KOPT-K1 (cell line): Measurements from ENCODE around the gene CABLES1.

ENCODE experiments used
- H3K27ac ChIP-seq: fragments of 200-600 bp; sonication (generic); 2 replicates; pipeline ENCODE4 v1.5.1; 2016; ENCODE audit warnings: antibody characterized with exemption, mild to moderate bottlenecking, low read depth, low read length; ENCODE audit not compliant: poor library complexity, severe bottlenecking
- H3K36me3 ChIP-seq: fragments of 200-600 bp; sonication (generic); 2 replicates; pipeline ENCODE4 v1.5.1; 2017; ENCODE audit warnings: antibody characterized with exemption, mild to moderate bottlenecking, low read length, moderate library complexity; ENCODE audit not compliant: insufficient read depth
- H3K9me3 ChIP-seq: fragments of 200-600 bp; sonication (generic); 2 replicates; pipeline ENCODE4 v1.5.1; 2017; ENCODE audit warnings: antibody characterized with exemption, low read length, mild to moderate bottlenecking; ENCODE audit not compliant: insufficient read depth, poor library complexity, severe bottlenecking

CABLES1 gene

DNA sequence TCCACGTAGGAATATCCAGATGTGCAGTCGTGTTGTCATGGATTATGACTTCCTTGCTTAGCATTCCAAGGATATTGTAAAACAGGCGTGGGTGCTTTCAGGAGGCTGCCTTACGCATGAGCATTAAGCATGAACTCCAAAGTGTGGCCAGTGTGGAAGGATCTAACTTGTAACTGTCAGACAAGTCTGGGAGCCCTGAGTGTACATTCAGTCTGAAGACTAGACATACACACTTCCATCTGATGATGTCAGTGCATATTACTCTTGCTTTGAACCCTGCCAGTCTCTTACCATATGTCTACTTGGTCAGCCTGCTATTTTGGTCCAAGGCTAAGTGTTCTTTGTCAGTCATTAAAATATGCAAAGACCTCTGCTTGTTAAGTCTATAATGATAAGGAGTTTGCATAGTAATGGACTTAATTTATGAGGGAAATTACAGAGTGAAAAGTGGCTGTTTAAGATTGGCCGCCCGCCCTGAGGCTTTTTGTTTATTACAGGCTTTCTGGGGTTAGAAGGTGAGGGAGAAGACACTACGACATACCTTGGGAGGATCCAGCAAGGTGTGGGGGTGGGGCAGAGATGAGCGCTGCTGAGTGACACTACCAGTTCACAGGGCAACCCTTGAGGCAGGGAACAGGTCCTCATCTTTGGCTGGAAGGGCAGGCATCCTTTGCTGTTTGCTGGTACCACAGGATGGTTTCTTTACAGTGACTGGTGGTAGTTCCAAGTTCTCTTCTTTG, 48.3 kb downstream of the CABLES1 start:
- no peaks in the 10 kb centered on the region for H3K36me3 ChIP-seq
- no peak overlapping the region for H3K27ac ChIP-seq
- H3K9me3 ChIP-seq = no peaks in the 10 kb centered on the region

DNA sequence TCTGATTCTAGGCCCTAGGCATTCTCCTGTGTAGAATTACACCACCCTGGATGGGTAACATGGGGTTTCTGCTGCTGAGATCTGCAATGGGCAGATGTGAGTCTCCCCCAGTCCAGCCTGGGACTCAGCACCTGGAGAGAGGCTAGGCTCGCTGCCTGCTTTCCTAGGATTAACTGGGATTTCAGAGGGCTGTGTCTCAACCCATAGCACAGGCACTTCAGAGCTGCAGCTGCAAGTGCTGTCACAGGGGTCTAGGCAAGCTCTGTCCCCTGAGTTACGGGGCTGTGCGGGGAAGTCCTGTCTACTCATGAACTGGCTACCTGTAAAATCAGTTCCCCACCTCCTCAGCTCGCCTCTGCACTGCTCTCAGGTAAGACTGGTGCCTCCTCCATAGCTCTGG, 51.5 kb downstream of the CABLES1 start:
- H3K36me3 ChIP-seq = no peaks in the 10 kb centered on the region
- no peak overlapping the region for H3K27ac ChIP-seq
- no peaks in the 10 kb centered on the region for H3K9me3 ChIP-seq

DNA sequence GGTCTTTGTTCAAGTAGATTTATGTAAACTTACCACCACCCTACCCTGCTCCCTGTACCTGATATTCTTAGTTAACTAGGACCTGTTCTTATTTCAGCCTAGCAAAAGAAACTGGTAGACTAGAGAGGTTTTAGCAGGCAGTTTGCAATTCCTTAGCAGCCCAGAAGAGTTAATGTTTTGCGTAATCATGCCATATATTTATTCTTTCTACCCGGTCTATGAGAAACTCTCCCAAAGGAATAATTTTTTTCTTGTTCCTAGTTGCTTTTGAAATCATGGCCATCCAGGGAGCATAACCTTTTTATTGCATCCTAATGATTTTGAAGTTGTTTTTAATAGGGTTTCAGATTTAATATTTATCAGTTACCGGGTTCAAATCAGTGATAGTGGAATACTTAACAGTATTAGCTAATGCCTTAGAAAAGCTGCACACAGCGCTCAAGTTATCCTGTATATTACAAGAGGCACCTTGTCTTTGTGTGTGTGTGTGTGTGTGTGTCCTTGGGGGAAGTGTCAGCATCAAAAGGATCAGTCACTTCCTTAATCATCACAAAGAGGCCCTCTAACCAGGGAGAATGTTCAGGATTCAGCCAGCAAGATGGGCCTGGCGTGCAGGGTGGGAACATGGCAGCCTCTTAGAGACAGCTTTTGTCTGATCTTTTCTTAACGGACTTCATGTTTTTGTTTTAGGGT, 52.9 kb downstream of the CABLES1 start:
- Histone ChIP-seq H3K27ac (no peak overlapping the region), H3K9me3 (no peaks in the 10 kb centered on the region), H3K36me3 (no peaks in the 10 kb centered on the region)

DNA sequence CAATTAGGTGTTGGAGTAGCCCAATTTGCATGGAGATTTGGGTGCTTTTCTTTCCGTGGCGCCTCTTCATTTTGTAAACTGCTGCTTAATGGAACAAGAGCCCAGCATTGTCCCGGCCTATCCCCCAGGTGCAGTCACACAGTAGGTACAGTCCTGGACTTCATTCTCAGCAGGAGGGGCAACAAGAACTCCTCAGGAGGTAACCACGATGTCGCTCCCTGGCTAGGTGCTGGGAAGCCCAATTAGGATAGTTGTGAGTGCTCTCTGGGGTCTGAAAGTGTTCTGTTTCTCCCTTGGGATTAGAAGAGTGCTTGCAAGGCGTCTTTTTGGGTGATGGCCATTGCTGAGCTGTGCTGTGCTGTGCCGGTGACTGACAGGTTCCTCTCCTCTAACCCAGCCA, 53.8 kb downstream of the CABLES1 start:
- Histone ChIP-seq H3K9me3 (no peaks in the 10 kb centered on the region), H3K27ac (no peak overlapping the region), H3K36me3 (no peaks in the 10 kb centered on the region)

DNA sequence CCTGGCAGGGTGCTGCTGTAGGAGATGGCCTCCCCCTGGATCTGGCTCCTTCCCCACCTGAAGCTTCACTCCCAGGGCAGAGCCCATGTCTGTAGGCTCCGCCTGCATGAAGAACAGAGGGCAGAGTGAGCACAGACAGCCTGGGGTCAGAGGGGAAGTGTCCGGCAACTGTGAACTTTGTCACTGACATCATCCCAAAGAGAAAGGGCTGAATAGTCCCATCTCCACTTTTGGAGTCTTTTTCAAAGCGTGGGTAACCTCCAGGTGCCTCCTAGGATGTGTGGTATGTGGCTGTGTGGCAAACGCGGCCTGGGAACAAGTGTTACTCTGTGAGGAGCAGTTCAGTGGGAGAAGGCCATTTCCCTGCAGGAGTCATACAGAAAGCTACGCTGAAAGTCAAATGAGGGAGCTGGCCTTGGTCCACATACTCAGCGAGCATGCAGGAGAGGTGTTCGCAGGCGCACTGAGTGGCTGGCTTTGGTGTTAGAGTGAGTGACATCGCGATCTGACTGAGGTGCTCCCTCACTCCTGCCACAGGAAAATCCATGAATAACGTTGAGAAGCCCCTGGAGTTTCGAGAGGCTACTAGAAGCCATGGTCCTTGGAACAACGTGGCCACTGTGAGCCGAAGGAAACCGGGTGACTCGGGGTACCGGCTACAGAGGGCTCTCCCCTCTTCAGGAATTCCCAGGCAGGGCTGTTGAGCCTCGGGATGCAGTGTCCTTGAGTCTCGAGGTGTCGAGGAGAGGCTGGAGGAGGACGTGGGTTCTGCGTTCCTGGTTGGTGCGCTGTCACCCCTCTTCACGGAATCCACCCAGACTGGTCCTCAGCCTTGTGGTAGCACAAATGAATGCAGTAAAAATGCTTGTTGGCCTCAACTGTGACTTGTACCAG, 54.7 kb downstream of the CABLES1 start:
- Histone ChIP-seq H3K36me3 (no peaks in the 10 kb centered on the region), H3K9me3 (no peaks in the 10 kb centered on the region), H3K27ac (no peak overlapping the region)

DNA sequence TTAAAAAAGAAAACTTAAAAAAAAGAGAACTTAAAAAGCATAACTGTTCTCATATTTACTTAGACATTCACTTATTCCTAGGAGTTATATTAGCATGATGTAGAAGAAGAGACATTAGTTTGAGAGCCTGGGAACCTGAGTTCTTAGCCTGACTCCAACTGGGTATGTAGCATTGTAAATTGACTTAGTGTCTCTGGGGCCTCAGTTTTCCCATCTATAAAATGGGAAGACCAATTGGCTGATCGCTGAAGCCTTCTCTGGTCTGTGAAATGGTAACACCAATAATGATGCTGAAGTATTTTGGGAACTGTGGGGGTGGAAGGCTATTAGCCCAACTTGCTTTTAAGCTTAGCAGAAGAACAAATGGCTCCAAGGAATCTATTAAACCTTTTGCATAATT, 55.9 kb downstream of the CABLES1 start:
- Histone ChIP-seq H3K27ac (no peak overlapping the region), H3K9me3 (no peaks in the 10 kb centered on the region), H3K36me3 (no peaks in the 10 kb centered on the region)

DNA sequence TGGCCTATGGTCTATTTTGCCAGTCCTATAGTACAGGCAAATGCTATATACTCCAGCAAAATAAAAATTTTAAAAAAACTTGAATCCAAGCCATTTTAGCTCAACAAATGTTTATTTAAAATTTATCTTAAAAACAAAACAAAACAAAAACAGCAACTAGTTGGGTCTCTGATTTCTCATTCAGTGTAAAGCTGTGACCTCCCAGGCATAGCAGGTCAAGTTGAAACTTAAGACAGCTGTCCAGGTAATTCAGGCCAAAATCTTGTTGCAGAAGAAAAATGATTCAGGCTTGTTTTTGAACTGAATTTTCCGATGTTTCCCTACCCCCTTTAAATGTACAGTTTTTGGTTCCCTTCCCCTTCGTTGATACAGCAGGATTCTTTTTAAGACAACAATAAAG, 58.5 kb downstream of the CABLES1 start:
- Histone ChIP-seq H3K27ac (no peak overlapping the region), H3K36me3 (no peaks in the 10 kb centered on the region), H3K9me3 (no peaks in the 10 kb centered on the region)

DNA sequence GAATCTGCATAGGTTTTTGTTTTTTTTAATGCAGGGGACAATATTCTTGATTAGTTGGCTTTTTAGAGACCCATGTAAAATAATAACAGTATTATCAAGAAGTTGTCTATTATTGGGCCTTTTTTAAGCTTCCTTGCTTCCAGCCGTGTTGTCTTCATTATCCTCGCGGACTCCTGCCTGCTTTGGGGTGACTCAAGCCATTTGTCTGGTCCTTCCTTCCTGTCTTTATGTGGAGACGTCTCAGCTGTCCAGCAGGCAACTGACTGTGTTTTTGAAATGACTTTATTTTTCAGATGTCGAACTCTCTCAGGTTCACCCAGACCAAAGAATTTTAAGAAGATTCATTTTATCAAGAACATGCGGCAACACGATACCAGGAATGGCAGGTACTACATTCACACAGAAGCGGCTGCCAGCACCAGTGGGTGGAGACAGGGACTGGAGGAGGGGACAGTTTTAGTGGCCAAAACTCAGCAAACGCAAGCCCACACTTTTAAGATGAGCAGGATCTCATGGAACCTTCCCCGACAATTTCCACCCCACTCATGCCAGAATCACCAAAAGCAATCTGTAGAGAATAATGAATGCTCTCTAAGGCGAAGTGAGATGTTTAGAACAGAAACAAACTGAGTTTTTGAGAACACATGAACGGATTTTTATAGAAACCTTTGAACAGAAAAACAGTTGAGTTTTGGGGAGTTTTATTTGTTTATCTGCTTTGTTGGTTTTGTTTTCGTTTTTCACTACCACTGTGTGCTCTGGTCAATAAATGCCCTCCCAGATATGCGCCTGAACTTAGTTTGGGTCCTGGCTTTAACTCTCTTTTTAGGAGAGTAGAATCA, 59.1 kb downstream of the CABLES1 start:
- H3K36me3 ChIP-seq = no peaks in the 10 kb centered on the region
- no peak overlapping the region for H3K27ac ChIP-seq
- H3K9me3 ChIP-seq = no peaks in the 10 kb centered on the region

DNA sequence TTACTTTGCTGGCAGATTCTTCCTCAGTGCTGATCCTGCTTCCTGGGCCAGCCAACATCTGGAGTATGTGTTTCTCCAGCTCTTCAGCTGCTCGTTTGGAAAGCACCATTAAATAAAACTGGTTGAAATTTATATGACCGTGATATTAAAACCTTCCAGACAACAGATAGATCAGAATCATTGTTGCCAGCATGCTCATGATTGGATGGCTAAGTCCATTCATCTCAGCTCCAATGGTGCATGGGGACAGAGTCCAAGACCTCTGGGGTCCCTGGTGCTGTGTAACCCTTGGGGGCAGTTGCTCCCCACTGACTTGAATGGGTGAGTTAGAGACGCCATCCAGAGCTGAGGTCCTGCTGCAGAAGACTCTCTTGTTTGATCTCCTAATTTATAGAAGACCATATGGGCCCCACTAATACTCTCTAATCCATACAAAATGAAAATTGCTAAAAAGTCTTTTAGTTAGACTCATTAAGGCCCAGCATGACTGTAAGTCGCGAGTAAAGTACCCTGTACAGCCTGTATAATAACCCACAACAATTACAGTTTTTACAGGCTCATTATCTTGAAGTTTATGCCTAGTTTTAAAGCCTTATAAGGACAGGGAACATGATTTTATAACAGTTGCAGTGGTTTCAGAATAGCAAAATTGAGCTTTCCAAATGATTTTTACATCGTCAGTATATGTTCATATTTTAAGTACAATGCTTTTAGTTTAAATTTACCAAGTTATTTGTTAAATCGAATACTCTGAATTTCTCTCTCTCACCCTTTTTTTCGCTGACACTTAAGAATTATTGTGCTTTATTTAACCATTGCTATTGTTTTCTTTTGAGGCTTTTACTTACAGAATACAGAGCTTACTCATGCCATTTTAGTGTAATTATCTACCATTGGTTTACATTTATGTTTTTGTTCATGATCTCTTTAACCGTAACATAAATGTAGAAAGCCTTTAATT, 60.0 kb downstream of the CABLES1 start:
- no peak overlapping the region for H3K27ac ChIP-seq
- no peaks in the 10 kb centered on the region for H3K9me3 ChIP-seq

DNA sequence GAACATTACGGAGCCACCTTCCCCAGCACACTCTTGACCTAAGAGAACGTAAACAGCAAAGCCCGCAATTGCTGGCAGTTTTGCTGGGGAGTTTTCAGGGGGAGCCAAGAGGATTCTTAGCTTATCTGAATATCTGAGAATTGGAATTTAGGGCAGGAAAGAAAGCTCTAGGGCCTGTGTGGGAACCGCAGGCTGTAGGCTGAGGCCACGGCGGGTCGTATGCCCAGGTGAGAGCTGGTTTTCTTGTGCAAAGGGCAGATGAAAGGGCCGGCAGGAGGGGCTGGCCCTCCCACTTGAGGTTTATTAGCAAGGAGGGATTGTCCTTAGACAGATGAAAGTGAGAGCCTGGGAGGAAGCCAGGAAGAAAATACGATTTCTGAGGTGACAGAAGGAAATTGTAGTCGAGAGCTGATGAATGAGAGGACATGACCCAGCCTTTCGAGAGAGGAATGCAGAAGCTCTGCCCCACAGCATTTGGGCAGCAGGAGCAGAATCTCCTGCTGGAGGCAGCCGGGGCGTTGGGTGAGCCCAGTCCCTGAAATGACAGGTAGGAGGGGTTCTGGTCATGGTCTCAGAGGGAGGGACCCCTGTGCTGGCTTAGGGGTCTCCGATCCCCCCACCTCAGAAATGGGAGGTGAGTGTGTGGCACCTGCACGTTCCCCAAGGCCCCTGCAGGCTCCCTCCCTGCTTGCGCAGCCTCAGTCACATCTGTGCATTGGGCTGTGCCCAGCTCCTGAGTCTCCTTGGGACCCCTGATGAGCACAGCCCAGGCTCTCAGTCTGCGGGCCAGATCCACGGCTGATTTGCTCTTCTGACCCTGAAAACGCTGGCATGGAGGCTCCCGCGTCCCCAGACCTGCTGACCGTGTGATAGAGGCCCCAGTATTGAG, 61.1 kb downstream of the CABLES1 start:
- no peak overlapping the region for H3K27ac ChIP-seq

More for the DNA sequence above, 60.0 kb downstream of the CABLES1 start:
- H3K36me3 ChIP-seq = no peaks in the 10 kb centered on the region

DNA sequence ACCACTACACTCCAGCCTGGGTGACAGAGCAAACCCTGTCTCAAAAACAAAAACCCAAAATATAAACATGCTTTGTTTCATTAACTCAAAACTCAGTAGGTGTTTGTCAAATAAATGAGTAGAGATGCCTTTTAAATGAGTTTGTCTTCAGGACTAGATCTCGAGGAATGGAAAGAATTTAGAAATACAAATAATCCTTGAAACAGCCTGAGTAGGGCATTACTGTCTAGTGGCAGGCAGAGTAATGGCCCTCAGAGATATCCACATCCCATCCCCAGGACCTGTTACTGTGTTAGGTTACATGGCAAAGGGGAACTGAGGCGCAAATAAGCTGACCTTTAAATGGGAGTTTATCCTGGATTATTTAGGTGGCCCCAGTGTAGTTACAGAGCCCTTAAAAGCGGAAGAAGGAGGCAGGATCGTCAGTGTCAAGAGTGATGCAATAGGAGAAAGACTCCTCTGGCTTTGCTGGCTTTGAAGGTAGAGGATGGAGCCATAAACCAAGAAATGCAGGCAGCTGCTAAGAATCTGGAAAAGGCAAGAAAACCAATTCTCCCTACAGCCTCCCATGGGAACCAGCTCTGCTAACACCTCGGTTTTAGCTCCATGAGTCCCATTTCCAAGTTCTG, 63.0 kb downstream of the CABLES1 start:
- H3K36me3 ChIP-seq = no peaks in the 10 kb centered on the region
- no peak overlapping the region for H3K27ac ChIP-seq
- no peaks in the 10 kb centered on the region for H3K9me3 ChIP-seq

More for the DNA sequence above, 61.1 kb downstream of the CABLES1 start:
- Histone ChIP-seq H3K36me3 (no peaks in the 10 kb centered on the region), H3K9me3 (no peaks in the 10 kb centered on the region)

DNA sequence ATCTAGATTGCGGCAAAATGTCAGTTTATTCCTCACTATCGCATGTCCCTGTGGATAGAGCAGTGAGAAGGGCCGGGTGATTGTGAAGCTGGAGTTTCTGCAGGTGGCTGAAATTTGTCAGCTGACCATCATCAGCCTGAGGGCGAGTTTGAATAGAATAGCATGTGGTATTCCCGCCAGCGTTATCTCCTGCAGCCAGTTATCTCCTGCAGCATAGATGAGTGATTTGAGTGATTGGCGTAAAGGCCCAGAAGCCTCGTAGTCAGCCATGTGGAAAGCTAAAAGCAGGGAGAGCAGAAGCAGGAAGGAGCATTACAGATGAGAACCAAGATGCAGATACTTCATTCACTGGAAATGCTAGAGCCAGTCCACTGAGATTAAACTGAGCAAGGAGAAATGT, 65.5 kb downstream of the CABLES1 start:
- no peaks in the 10 kb centered on the region for H3K36me3 ChIP-seq
- no peaks in the 10 kb centered on the region for H3K9me3 ChIP-seq
- H3K27ac ChIP-seq = no peak overlapping the region

DNA sequence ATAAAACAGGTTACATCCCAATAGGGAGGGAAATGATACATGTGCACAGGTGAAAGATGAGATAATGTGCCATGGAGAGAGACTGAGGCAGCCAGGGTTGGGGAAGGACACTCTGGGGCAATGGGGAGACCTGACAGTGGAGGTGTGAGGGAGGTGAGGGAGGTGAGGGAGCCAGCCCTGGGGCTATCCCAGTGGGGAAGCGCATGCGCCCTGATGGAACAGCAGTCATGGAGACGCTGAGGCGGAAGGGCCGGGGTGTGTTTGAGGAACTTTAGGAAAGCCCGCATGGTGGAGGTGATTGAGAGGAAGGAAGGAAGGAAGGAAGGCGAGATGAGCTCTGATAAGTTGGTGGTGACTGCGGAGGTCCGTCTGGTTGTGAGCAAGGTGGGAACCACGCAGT, 66.5 kb downstream of the CABLES1 start:
- H3K36me3 ChIP-seq = no peaks in the 10 kb centered on the region
- H3K9me3 ChIP-seq = no peaks in the 10 kb centered on the region
- H3K27ac ChIP-seq = no peak overlapping the region
